ENCODE results near the gene AAK1.

DNA sequence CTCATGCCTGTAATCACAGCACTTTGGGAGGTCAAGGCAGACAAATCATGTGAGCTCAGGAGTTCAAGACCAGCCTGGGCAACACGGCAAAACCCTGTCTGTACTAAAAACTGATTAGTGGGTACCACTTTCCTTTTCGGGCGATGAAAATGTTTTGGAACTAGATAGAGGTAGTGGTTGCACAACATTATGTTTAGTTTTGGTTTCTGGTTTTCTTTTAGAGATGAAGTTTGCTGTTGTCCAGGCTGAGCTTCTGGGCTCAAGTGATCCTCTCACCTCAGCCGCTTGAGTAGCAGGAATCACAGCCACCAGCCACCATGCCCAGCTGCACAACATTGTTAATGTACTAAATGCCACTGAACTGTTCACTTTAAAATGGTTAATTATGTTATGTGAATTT, 27.6 kb downstream of the AAK1 start:
- TF ChIP-seq, protein P1, sequence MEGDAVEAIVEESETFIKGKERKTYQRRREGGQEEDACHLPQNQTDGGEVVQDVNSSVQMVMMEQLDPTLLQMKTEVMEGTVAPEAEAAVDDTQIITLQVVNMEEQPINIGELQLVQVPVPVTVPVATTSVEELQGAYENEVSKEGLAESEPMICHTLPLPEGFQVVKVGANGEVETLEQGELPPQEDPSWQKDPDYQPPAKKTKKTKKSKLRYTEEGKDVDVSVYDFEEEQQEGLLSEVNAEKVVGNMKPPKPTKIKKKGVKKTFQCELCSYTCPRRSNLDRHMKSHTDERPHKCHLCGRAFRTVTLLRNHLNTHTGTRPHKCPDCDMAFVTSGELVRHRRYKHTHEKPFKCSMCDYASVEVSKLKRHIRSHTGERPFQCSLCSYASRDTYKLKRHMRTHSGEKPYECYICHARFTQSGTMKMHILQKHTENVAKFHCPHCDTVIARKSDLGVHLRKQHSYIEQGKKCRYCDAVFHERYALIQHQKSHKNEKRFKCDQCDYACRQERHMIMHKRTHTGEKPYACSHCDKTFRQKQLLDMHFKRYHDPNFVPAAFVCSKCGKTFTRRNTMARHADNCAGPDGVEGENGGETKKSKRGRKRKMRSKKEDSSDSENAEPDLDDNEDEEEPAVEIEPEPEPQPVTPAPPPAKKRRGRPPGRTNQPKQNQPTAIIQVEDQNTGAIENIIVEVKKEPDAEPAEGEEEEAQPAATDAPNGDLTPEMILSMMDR (IDR thresholded peaks at IDR 0.05): no peak
- TF ChIP-seq POLR2A (IDR thresholded peaks at IDR 0.05): no peak

All from esophagus squamous epithelium (tissue), 4 donors.